ENCODE results near the gene CRTAC1. TPM values are rescaled to one million over a fixed set of nuclear protein-coding genes. Genes with fewer than 3 reads are reported as not detected.

Gene CRTAC1
- total RNA-seq, 1 donor from 2014 or later: 123 TPM

GRCh38 chr10:97826892-97827291 lies 203.5 kb downstream of the CRTAC1 start:
- no peak for TF ChIP-seq CTCF (IDR thresholded peaks at IDR 0.05)
- no peaks in the 10 kb centered on the region for H3K9me3 ChIP-seq
- no peak overlapping the region for H3K27ac ChIP-seq
- no peaks in the 10 kb centered on the region for H3K4me1 ChIP-seq
- no peak overlapping the region for H3K4me3 ChIP-seq
- no peaks in the 10 kb centered on the region for H3K36me3 ChIP-seq
- H3K27me3 ChIP-seq (ENCODE audit: low read depth): peaks cover 2% of the 10 kb centered on the region
- no peak for DNase-seq
- intact Hi-C loops (cut with DNase I): no loop called here
- ATAC-seq: no peak

GRCh38 chr10:97825020-97825760 lies 205.2 kb downstream of the CRTAC1 start:
- H3K4me3 ChIP-seq: no peak overlapping the region
- no peaks in the 10 kb centered on the region for H3K9me3 ChIP-seq
- DNase-seq (no peak), ATAC-seq (no peak)
- no peak for TF ChIP-seq CTCF (IDR thresholded peaks at IDR 0.05)
- peaks cover 3% of the 10 kb centered on the region for H3K27me3 ChIP-seq (ENCODE audit: low read depth)
- intact Hi-C loops (cut with DNase I): no loop called here
- no peaks in the 10 kb centered on the region for H3K36me3 ChIP-seq
- no peaks in the 10 kb centered on the region for H3K4me1 ChIP-seq
- H3K27ac ChIP-seq: no peak overlapping the region

GRCh38 chr10:97823734-97824133 lies 206.7 kb downstream of the CRTAC1 start:
- H3K36me3 ChIP-seq: no peaks in the 10 kb centered on the region
- no peaks in the 10 kb centered on the region for H3K9me3 ChIP-seq
- intact Hi-C loops (cut with DNase I): no loop called here
- DNase-seq: no peak
- TF ChIP-seq CTCF (IDR thresholded peaks at IDR 0.05): no peak
- H3K27me3 ChIP-seq (ENCODE audit: low read depth): peaks cover 8% of the 10 kb centered on the region
- no peak for ATAC-seq
- no peak overlapping the region for H3K4me3 ChIP-seq
- no peaks in the 10 kb centered on the region for H3K4me1 ChIP-seq
- no peak overlapping the region for H3K27ac ChIP-seq

GRCh38 chr10:97822261-97822687 lies 208.1 kb downstream of the CRTAC1 start:
- intact Hi-C loops (cut with DNase I): no loop called here
- Histone ChIP-seq H3K9me3 (no peaks in the 10 kb centered on the region), H3K4me1 (no peaks in the 10 kb centered on the region), H3K27me3 (ENCODE audit: low read depth) (peaks cover 8% of the 10 kb centered on the region), H3K4me3 (no peak overlapping the region), H3K36me3 (no peaks in the 10 kb centered on the region), H3K27ac (no peak overlapping the region)
- peak; percentile 23 to 28 for ATAC-seq
- DNase-seq: no peak
- TF ChIP-seq CTCF (IDR thresholded peaks at IDR 0.05): no peak

- H3K36me3 ChIP-seq: no peaks in the 10 kb centered on the region
- DNase-seq (no peak), ATAC-seq (peak in 1 of 2 donors; percentile 13)
- peaks cover 13% of the 10 kb centered on the region for H3K27me3 ChIP-seq (ENCODE audit: low read depth)
- TF ChIP-seq CTCF (IDR thresholded peaks at IDR 0.05): no peak
- intact Hi-C loops (cut with DNase I): no loop called here
- no peak overlapping the region for H3K4me3 ChIP-seq
- H3K9me3 ChIP-seq: no peaks in the 10 kb centered on the region
- no peaks in the 10 kb centered on the region for H3K4me1 ChIP-seq
- no peak overlapping the region for H3K27ac ChIP-seq
Observed at GRCh38 chr10:97821308-97822038, 208.9 kb downstream of the CRTAC1 start.

Data from lower lobe of right lung (tissue), 2 donors.